Left ventricle myocardium superior (tissue), 1 donor: ENCODE measurements around the gene ITPR2. TPM values are rescaled to one million over a fixed set of nuclear protein-coding genes. Genes with fewer than 3 reads are reported as not detected.
"Not testable (repeated sequence)": the region's sequence is repeated elsewhere in the genome, so short reads cannot be mapped to it uniquely, and the experiment has no call there.

Source experiments
- ATAC-seq: fragments of 200-7000 bp; cut with Tn5 transposase; one replicate; pipeline ENCODE4 v1.9.1; 2020; ENCODE audit warnings: mild to moderate bottlenecking, moderate library complexity
- DNase-seq: peaks from one replicate; pipeline ENCODE4 v3.0.0-alpha.2; 2020
- intact Hi-C: fragments of 100-400 bp; cut with micrococcal nuclease; formaldehyde crosslinking; loops from one replicate; pipeline ENCODE4 v1.11.0; 2022
- total RNA-seq: library from RNA; stranded (reverse); fragmentation: NEBNext Ultra II Directional; extraction: Animal tissue kit (Norgen Biotek cat#: 25700); gene quantifications from one replicate; pipeline ENCODE4 v1.2.1, GENCODE V29; 2021
- donor health status: DM: no; HTN: yes; CAD: no; lungs with severe emphysema.

ITPR2 gene
- total RNA-seq, 1 donor from 2014 or later, result 10.5 TPM

DNA sequence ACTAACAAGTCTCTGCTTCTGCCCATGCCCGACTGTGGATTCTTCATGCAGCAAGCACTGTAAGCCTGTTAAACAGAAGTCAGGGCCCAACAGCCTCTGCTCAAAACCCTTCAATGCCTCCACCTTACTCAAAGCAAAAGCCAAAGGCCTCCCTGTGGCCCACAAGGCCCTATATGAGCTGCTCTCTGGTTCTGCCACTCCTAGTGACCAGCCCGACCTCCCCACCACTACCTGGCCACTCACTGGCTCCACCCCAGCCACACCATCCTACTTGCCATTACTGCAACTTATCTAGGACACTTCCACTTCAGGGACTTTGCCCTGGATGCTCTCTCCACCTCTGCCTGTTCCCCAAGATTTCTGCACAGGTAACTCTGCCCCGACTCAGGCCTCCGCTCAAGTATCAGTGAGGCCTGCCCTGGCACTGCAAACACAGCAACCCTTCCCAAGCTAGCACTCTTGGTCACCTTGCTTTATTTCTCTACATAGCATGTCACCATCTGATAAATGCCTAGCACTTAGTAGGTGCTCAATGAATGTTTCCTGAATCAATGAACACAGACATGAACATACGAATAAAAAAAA lies 88.9 kb downstream of the ITPR2 start:
- DNase-seq, result no peak
- intact Hi-C loops, result no loop called here
- ATAC-seq, result no peak

DNA sequence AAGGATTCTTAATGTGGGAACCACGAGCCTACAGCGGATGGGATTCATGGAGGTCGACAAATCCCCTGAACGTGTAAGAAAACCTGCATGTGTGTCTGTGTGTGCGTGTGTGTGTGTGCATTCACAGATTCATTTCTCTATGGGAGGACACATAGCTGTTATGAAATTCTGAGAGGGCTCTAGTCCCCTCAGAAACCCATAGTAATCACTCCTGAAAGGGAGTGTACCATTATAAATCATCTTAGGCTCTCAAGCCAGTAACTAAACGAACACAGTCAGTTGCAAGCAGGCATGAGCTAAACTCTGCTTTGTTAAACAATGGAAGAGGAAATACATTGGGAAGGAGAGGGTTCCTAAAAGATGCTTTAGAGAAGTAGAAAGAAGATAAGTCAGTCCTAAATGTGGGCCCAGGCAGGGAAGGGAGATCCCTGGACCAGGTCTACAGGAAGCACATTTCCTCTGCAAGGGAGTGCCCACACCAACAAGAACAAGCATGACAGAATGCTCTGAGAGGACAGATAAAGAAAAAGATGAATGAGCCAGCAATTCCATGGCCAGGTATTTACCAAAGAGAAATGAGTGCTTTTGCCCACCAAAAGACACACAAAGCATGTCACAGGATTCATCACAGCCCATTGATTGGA lies 91.3 kb downstream of the ITPR2 start:
- intact Hi-C loops, result no loop called here
- DNase-seq, result no peak
- no peak for ATAC-seq

DNA sequence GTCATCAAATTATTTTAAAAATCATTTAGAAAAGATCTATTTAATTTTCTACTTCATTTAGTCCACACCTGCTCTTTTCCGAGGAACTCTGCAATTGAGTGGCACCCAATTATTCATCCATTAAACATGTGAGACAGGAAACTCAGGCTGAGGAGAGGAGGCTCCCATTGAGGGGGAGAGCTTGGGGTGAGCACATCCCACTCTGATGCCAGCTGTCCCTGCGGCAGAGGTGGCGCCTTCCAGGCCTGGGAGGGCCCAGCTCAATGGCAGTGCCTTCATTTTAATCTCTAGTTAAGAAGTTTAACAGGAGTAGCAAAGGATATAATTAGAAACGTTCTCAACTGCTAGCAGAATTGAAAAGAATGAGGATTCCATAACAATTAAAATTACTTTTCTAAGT lies 92.0 kb downstream of the ITPR2 start:
- intact Hi-C loops, result no loop called here
- no peak for DNase-seq
- ATAC-seq, result peak; percentile 37

DNA sequence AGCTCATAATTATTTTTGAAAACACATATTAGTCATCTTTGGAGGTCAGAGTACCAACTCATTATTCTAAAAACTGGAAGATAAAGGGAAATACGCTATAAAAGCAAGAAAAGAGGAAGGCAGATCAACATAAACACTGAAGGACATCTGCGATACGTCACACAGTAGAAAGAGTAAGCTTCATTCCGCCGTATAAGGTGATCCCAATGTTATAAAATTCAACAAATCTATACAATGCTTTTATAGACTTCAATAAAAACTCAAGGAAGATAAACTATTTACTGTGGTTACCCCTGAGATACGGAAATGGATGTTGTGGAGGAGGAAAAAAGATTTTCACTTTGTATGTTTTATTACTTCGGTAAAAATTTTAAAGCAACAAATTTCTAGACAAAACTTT lies 92.6 kb downstream of the ITPR2 start:
- DNase-seq (no peak), ATAC-seq (no peak)
- intact Hi-C loops, result no loop called here

DNA sequence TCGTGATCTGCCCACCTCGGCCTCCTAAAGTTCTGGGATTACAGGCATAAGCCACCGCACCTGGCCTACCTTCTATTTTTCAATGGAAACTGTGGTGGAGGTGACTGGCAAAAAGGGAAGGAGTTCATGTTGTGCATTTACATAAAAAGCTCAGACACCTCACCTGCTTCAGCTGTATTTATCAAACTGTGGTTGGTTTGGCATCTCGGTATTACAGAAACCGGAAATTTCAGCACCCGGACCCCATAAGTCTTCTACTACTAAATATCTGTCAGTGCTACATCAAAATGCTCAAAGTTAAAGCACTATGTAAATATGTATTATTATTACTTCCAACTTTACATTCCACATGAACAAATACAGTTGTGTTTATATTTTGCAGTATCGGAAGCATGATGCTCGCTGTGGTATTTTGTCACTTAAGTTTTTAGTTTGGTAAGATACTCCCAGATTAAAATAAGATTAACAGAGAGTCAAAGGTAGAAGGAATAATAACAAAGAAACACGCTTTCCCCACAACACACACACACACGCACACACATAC lies 95.4 kb downstream of the ITPR2 start:
- no peak for DNase-seq
- intact Hi-C loops, result no loop called here
- no peak for ATAC-seq

DNA sequence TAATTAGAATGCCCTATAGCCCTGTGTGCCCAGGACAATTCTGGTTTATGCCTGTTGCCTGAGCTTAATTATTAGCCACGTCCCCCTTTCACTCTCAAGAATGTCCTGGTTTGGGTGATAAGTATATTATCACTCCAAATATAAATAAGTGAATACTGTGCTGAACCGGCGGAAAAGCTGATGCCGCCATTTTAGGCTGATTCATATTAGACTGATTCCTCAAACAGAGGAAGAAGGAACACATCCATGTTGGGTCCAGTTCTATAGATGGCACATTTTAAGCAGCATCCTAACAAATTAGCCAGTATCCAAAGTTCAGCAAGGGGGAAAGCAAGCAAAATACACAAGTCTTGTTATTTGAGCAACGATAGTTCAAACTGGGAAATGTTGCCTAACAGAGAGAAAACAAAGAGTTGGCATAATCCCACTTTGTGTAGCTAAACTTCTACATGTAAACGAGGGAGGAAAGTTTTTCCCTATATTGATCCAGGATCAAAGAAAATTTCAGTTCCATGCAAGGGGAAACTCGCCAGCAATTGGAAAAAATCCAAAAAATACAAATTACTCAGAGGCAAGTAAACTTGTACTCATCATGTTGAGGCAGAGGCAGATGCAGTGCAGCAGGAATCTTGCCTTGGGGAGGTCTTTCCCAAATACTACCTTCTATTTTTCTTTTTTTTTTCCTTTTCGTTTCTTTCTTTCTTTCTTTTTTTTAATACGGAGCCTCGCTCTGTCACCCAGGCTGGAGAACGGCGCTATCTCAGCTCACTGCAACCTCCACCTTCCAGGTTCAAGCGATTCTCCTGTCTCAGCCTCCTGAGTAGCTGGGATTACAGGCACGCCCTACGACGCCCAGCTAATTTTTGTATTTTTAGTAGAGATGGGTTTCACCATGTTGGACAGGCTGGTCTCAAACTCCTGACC lies 96.2 kb downstream of the ITPR2 start:
- intact Hi-C loops, result no loop called here
- DNase-seq (no peak), ATAC-seq (no peak)

DNA sequence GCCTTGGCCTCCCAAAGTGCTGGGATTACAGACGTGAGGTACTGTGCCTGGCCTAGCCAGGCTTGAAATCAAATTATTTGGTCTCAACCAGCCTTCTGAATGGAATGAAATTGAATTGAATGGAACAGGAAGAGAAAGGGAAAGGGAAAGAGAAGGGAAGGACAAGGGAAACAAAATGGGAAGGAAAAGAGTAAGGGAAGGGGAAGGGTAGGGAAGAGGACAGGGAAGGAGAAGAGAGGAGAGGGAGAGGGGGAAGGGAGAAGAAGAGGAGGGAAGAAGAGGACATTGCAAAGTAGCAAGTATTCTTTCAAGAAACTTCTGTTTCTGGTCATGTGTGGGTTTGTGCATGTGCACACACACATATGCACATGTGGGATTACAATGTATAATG lies 97.8 kb downstream of the ITPR2 start:
- intact Hi-C loops, result no loop called here
- DNase-seq (no peak), ATAC-seq (no peak)

DNA sequence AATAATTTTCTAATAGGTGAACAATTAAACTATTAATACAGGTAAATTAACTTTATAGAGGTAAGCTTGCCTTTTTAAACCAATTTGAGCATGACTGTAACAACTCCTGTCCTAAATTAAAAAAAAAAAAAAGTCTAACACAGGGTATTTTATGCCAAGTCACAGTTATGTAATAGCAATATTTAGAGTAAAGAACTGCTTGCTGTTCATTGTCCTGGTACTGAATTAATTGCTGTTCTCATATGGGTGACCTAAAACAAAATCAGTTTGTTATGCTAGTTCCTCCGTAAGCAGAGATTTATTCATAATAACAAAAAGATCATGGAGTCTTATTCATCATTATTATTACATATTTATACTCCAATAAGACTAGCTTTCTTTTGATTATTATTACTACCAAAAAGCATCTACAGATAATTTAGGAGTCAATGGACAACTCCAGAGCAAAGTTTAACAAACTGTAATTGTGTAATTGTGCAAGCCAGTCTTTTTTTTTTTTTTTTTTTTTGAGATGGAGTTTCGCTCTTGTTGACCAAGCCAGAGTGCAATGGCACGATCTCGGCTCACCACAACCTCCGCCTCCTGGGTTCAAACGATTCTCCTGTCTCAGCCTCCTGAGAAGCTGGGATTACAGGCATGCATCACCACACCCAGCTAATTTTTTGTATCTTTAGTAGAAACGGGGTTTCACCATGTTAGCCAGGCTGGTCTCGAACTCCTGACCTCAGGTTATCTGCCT lies 98.3 kb downstream of the ITPR2 start:
- DNase-seq (no peak), ATAC-seq (no peak)
- intact Hi-C loops, result no loop called here

DNA sequence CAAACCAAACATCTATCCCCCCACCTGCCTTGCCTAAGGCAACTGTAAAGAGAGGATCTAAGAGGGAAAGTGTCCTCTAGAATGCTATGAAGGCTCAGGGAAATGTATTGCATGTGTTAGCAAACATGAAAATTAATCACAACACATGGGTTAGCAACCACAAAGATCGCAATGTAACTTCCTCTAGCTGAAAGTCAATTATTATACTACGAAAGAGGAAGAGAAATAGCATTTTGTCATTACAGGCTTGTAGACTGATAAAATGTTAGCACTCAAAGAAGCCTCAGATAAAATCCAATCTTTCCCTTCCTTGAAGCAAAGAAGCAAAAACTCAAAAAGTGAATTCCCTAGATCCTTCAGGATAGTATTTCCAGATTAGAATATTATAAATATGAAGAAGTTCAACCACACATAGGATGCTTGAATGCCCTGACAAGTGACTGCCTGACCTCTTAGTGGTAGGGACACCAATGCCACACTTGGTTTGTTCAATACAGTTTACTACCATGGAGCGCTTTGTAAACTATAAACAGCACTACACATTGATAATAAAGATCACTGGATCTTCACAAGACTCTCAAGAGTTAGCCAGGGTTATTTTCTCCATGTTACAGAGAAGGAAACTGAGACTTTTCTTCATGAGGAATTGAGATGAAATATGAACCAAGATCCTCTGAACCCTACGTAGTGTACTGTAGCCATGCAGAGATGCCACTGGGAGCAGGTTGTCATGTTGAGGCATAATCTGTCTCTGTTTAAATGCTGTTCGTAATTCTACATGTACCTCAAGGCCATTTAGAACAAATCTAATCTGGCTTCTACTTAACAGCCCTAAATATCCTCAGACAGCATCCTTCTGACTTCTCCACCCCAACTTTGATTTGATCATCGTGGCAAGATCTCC lies 100.7 kb downstream of the ITPR2 start:
- ATAC-seq (no peak), DNase-seq (no peak)
- intact Hi-C loops, result no loop called here

DNA sequence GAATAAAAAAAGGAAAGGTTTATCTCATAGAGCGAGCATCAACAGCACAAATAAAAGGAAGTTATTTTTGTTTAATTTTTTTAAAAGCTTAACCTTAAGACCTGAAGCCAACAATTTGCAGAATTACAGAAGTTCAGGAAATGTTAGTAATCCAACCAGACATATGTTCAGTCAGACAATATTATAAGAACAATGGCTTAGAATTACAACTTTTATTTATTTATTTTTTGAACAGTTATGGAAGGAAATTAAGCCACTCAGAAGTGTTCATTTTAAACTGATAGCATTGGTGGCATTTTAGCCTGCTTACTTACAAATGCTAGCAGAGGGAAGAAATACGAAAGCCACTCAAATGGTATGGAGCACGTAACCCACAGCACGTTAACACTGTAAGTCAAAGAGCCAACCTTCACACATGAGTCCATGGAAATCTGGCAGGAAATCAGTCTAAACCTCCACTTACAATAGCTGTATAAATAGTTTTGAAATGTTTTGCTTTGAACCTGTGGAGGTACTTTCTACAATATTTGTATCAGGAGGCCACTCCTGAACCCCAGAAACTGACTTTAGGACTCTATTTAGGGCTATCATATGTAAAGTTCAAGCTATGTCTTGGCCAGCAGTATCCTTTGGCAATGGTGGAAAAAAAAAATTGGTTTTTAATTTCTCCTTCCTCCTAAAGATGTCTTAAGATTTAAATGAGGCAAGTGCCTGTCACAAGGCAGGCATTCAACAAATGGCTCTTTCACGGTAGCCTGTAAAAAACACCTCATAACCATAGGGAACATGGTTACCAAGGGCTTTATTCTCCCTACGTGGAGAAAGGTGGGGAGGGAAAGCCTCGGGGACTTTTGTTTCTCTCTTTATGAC lies 102.3 kb downstream of the ITPR2 start:
- no peak for DNase-seq
- ATAC-seq, result no peak

DNA sequence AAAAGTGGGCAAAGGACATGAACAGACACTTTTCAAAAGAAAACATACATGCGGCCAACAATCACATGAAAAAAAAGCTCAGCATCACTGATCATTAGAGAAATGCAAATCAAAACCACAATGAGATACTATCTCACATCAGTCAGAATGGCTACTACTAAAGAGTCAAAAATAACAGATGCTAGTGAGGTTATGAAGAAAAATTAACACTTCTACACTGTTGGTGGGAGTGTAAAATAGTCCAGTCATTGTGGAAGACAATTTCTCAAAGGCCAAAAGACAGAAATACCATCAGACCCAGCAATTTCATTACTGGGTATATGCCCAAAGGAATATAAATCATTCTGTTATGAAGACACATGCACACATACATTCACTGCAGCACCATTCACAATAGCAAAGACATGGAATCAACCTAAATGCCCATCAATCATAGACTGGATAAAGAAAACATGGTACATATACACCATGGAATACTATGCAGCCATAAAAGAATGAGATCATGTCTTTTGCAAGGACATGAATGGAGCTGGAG lies 103.8 kb downstream of the ITPR2 start:
- intact Hi-C loops, DNase-seq, ATAC-seq: not testable (repeated sequence)

More for the DNA sequence above, 102.3 kb downstream of the ITPR2 start:
- intact Hi-C loops, result no loop called here

DNA sequence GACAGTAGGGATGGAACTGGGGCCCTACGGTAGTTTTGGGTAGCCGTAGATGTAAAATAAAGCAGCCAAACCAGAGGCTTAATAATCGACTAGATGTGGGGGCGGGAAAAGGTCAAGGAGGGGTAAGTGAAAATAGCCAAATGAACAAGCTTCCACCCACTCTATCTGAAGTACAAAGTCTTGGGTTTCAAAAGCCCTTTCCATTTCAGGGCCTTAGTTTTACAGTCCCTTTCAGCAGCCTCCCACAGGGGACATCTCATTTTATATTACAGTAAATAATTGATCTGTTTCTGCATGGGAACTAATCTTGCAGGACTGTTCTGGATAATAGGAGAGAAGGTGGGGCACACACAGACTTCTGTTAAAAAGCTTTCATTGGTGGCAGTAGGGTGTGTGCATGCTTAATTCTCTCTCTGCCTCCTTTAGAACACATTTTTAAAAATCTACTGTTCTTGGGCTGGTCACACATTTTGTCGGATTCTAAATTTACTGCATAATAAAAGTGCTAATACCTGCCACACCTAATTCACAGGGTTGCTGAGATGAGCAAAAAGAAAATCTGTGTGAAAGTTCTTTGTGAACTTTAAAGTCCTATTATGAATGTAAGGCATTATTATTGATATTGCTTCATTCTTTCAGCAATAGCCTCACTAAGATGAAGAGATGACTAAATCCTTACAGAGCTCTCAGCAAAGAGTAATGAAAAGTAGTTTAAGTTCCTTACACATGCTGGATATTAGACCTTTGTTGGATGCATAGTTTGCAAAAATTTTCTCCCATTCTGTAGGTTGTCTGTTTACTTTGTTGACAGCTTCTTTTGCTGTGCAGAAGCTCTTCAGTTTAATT lies 104.6 kb downstream of the ITPR2 start:
- DNase-seq (no peak), ATAC-seq (no peak)
- intact Hi-C loops, result no loop called here

DNA sequence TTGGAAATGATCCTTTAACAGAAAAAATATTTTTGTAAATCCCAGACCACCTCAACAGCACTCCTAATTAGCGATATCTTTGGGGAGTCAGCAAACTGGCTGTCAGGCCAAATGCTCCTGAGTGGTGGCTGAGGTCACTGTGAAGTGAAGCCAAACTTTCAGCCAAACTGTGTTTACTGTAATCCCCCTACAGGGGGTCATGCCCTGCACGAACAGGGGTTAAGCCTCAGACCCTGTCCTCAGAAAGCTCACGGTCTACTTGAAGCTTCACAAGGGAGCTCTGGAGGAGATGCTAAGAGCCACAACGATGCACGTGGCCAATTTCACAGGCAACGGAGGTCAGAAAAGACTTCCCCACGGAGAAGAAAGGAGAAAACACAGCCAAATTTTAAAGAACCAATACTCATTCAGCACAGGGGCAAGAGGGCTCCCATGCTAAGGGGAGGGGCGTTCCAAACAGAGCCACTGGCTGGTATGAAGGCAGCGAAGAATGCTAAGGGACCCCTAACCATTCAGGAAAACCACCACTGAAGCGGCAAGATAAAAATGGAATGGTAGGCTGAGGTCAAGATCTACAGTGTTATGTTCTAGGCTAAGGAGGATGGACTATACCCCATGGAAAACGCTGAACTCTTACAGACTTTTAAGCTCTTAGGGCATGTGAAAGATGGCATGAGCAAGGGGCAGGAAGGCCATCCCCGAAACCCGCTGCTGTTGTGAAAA lies 105.4 kb downstream of the ITPR2 start:
- no peak for ATAC-seq
- DNase-seq, result no peak
- intact Hi-C loops, result no loop called here

DNA sequence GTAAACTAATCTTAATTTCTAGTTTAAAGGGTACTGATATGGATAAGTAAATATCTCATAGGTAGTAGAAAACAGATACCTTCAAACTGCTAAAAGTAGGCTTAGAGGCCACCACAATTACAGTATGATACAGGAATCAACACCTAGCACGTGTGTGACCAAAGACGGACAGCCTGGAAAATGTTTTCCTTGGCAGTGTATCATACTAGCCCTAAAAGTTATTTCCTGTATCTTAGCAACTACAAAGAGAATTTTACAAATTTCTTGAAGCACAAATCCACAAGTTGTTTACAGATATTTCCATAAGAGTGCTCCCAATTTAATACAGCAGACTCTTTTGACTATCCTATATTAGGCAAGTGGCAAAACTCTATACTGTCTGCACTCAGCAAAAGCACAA lies 106.0 kb downstream of the ITPR2 start:
- intact Hi-C loops, result no loop called here

DNA sequence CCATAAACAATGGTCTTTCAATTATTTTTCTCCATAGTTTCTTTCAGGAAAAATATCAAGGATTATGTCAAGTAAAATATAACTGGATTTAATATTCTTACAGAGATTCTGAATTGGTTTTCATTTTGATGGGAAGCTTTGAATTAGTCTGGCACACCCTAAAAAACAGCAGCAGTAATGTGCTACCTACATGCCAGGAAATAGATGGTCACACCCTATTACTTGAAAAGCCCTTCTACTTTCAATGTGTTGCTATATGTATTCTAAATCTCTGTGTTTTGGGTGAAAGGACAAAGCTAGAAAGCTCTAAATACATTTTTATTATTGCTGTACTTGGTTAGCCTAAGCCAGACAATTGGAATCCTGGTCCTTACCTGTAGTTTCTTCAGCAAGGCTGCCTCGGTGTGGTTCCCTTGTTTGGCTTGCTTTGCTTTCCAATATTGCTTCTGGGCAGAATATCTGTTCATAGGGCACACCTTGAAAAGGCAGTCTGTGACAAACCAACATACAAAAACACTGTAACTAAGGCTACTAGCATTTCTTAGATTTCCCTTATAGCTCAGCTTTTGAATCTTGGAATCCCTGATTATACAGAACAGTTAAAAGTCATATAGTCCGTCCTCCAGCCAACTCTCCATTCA lies 107.6 kb downstream of the ITPR2 start:
- ATAC-seq (no peak), DNase-seq (no peak)
- intact Hi-C loops, result no loop called here

More for the DNA sequence above, 106.0 kb downstream of the ITPR2 start:
- no peak for DNase-seq
- peak; percentile 27 for ATAC-seq
